Fibroblast of pulmonary artery (primary cell): ENCODE data around the gene PCDHGB1.
A peak's percentile ranks its signal among the peaks of the same experiment; 100 is the strongest.
"Not testable (repeated sequence)": the region's sequence is repeated elsewhere in the genome, so short reads cannot be mapped to it uniquely, and the experiment has no call there.

Experiments used
- DNase-seq: peaks from one replicate; pipeline ENCODE4 v3.0.0-alpha.2; 2010; ENCODE audit warnings: low read depth
- H3K4me3 ChIP-seq: replicated peaks from 2 replicates; pipeline ENCODE4 v1.5.1; 2011; ENCODE audit warnings: low read depth, mild to moderate bottlenecking, control low read depth, low read length, moderate library complexity
- TF ChIP-seq, protein P1 (sequence below): IDR thresholded peaks from 2 replicates; pipeline ENCODE4 v1.5.1; 2011; ENCODE audit warnings: mild to moderate bottlenecking, control low read depth, low read length, inconsistent platforms; ENCODE audit errors: missing control alignments

The PCDHGB1 gene

DNA sequence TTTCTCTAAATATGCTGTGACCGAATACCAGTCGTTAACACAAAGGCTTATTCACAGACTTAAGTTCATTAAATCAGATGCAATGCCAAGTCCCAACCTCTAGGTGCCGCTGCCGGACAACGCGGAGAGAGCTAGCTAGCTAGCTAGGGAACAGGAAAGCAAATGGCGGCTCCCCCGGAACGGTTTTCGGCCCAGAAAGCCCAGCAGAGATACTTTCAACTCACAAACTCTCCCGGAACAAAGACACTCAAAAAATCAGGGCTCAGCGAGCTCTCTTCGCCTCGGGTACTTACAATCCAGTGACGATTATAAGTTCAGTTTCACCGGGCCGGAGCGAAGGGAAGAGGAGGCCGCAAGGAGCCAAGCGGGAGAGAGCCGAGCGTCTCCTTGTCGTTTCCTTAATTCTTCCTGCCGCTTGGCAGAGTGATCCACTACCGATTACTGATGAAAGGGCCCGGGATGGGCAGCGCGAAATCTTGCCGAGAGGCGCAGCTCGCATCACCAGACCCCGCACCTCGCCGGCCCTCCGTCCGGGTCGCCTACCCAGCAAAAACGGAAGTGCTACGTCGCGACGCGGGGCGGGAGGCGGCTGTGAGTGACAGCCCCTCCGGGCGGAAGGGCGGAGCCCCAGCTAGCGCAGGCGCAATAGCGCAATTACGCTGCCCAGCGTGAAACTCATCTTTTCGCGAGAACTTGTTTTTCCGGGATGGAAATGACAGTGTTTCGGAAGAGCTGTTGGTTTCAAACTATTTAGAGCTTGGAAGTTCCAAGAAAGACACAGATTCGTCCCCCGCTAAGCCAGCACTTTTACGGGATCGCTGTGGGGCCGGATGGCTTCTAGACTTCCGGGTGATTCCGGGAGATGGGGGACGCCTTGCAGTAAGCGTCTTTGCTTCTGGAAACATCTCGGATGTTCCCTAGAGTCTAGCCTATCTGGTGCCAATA lies 29.4 kb upstream of the PCDHGB1 start, which contains the start of gene TAF7:
TAF7 (minus strand) TSS at position 560 of the 945 bp plus-strand sequence. CDS start 740 bp downstream, outside the sequence.
- TF ChIP-seq, protein P1, sequence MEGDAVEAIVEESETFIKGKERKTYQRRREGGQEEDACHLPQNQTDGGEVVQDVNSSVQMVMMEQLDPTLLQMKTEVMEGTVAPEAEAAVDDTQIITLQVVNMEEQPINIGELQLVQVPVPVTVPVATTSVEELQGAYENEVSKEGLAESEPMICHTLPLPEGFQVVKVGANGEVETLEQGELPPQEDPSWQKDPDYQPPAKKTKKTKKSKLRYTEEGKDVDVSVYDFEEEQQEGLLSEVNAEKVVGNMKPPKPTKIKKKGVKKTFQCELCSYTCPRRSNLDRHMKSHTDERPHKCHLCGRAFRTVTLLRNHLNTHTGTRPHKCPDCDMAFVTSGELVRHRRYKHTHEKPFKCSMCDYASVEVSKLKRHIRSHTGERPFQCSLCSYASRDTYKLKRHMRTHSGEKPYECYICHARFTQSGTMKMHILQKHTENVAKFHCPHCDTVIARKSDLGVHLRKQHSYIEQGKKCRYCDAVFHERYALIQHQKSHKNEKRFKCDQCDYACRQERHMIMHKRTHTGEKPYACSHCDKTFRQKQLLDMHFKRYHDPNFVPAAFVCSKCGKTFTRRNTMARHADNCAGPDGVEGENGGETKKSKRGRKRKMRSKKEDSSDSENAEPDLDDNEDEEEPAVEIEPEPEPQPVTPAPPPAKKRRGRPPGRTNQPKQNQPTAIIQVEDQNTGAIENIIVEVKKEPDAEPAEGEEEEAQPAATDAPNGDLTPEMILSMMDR: peak; percentile 92
- peak; percentile 97 for DNase-seq
- H3K4me3 ChIP-seq: peak within 1 kb of the TSS; percentile 94

DNA sequence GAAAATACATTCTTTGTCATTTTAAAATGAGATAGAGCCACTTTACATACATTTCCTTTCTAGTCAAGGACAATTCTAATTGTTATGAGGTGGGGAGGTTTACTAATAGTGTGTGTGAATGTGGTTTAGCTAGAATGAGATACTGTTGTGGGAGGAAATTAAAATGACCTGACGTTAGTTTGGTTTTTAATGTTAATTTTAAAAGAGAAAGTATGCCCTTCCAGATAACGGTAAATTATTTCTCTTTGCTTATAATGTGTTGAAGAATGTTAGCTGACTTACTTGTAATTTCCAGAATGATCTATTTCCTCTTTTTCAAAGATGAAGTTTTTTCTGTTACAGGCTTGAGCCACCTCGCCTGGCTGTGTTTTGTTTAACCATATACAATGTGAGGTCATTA lies 27.6 kb upstream of the PCDHGB1 start:
- no peak overlapping the region for H3K4me3 ChIP-seq
- DNase-seq: no peak
- TF ChIP-seq, protein P1: no peak

DNA sequence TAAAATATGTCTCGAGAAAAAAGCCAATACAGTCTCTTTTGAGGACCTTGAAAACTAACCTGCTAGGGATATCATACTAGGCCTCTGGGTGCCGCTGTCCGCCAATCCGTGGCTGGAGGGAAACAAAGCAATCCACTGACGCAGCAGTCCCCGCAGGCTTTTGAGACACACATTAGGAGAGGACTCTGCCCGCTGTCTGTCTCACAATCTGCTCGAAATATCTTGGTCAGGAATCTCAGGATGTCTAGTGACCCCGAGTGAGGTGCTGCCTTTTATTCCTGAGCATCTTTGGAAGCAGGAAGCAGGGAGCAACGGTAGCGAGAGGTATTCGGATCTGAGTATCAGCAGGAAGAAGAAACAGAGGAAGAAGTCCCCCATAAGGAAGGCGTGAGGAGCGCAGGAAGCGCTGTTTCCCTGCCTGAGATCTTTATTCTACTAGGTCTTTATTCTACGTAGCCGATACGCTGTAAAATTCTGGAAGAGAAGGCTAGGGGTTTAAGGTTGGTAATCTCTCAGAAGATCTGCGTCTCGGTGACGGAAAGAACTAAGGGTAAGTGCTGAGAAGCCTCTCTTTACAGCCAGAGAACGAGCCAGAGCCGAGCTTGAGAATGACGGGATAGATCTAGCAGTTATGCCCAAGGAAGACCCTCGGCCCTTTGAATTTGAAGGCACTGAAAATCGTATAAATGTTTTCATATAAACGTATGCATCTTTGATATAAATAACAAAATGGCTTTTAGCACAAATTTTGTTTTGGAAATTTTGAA lies 23.6 kb upstream of the PCDHGB1 start:
- TF ChIP-seq, protein P1: peak; percentile 82
- H3K4me3 ChIP-seq: peak overlapping the region; percentile 52
- DNase-seq: peak; percentile 83

- H3K4me3 ChIP-seq: no peak overlapping the region
- DNase-seq: no peak
- TF ChIP-seq, protein P1: no peak
Observed at GRCh38 chr5:141328231-141328630, 21.7 kb upstream of the PCDHGB1 start.

GRCh38 chr5:141330299-141331080 lies 19.4 kb upstream of the PCDHGB1 start, which contains the start of gene PCDHGA1:
PCDHGA1 (plus strand) TSS chr5:141330514.
- H3K4me3 ChIP-seq: peak within 1 kb of the TSS; percentile 55
- peak; percentile 71 for DNase-seq
- TF ChIP-seq, protein P1: peak; percentile 60

- DNase-seq, H3K4me3 ChIP-seq: not testable (repeated sequence)
Observed at GRCh38 chr5:141332571-141332970, 17.3 kb upstream of the PCDHGB1 start.
